SK-N-MC (cell line): Measurements from ENCODE around the gene LRFN2.

Experiments
- DNase-seq: peaks from one replicate; pipeline ENCODE4 v3.0.0-alpha.2; 2011; ENCODE audit warnings: low read depth, low spot score
- H3K27ac ChIP-seq: fragments of 200-600 bp; sonication (generic); 2 replicates; pipeline ENCODE4 v1.5.1; 2016; ENCODE audit warnings: mixed run types
- H3K36me3 ChIP-seq: fragments of 200-600 bp; sonication (generic); 2 replicates; pipeline ENCODE4 v1.6.1; 2017; ENCODE audit warnings: antibody characterized with exemption, low read length, mixed read lengths; ENCODE audit not compliant: insufficient read depth
- H3K4me3 ChIP-seq: fragments of 200-600 bp; sonication (generic); 2 replicates; pipeline ENCODE4 v1.5.1; 2016
- H3K9ac ChIP-seq: fragments of 200-600 bp; sonication (generic); 2 replicates; pipeline ENCODE4 v1.8.0; 2017; ENCODE audit warnings: mixed run types, mixed read lengths; ENCODE audit not compliant: insufficient read length
- H3K9me3 ChIP-seq: fragments of 200-600 bp; sonication (generic); 2 replicates; pipeline ENCODE4 v1.6.1; 2017; ENCODE audit warnings: low read depth, mild to moderate bottlenecking, antibody characterized with exemption, low read length, moderate library complexity, mixed read lengths
- EZH2 ChIP-seq: fragments of 200-600 bp; sonication (generic); IDR thresholded peaks from one replicate; pipeline ENCODE4 v1.6.1; 2017; ENCODE audit warnings: antibody characterized with exemption
- FOXP2 ChIP-seq: optimal IDR thresholded peaks from 2 replicates; pipeline ENCODE3; 2011; ENCODE audit warnings: mild to moderate bottlenecking, moderate library complexity; ENCODE audit not compliant: insufficient read depth; ENCODE audit errors: extremely low read length, control extremely low read depth
- POLR2AphosphoS5 ChIP-seq: IDR thresholded peaks from 2 replicates; pipeline ENCODE4 v1.6.1; 2012; ENCODE audit warnings: mild to moderate bottlenecking, low read depth, low read length, borderline replicate concordance

LRFN2 gene

DNA sequence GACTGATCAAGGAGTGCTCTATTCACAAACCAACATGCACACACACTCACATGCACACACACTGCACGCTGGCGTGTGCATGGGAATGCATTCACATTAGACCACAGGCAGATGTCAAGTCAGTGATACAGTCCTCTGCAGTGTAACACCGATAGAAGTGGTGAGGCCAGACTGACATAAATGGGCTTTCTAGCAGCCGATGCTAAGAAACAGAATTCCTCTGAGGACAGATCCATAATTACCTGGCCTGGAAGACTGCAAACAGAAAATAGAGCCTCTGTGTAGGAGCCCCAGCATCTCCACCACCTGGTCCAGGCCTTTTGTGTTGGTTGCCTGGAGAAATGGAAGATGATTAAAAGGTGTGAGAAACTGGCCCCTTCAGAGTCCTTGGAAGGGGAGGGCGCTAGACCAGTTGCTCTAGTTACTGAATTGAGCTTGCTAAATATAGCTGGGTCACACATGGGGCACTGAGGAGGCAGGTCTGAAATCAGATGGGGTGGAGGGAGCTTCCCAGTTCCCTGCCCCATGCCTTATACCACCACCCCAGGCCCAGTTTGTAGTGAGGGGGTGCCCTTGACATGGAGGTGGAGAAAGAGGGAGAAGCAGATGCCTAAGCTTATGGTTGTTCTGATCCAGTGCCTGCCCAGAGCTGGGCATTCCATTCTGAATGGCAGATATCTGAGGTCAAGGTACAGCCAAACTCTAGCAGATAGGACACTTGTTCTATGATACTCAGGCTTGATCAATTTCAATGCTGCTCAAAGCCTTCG is 233.8 kb downstream of the LRFN2 start:
- Histone ChIP-seq H3K9ac (no peak overlapping the region), H3K9me3 (no peaks in the 10 kb centered on the region), H3K27ac (no peak overlapping the region), H3K36me3 (no peaks in the 10 kb centered on the region), H3K4me3 (no peak overlapping the region)
- TF ChIP-seq FOXP2 (no peak), EZH2 (no peak), POLR2AphosphoS5 (no peak)
- DNase-seq, result no peak

DNA sequence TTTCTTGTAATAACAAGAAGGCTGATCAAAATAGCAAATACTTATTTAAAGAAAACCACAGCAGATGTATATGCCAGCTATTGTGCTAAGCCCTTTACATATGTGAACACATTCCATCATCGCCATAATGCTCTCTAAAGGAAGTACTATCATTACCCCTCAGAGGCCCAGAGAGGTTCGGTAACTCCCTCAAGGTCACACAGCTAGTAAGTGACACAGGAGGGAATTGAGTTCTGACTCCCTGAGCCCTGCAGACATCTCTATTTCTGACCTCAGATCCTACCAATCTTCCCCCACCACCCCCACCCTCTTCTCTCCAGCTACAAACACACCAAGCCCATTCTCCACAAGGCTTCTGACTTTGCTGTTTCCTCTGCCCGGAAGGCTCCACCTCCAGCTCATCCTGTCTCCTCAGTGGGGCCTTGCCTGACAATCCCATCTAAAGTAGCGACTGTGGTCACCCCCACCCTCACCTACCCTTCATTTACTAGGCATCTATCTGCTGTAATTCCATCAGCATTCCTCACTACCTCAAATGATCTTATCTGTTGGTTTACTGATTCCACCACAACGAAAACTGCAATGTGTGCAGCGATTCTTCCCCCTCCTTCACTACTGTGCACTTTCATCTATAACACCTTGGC is 234.5 kb downstream of the LRFN2 start:
- Histone ChIP-seq H3K4me3 (no peak overlapping the region), H3K27ac (no peak overlapping the region), H3K36me3 (no peaks in the 10 kb centered on the region), H3K9me3 (no peaks in the 10 kb centered on the region), H3K9ac (no peak overlapping the region)
- TF ChIP-seq EZH2 (no peak), FOXP2 (no peak), POLR2AphosphoS5 (no peak)
- DNase-seq, result no peak

DNA sequence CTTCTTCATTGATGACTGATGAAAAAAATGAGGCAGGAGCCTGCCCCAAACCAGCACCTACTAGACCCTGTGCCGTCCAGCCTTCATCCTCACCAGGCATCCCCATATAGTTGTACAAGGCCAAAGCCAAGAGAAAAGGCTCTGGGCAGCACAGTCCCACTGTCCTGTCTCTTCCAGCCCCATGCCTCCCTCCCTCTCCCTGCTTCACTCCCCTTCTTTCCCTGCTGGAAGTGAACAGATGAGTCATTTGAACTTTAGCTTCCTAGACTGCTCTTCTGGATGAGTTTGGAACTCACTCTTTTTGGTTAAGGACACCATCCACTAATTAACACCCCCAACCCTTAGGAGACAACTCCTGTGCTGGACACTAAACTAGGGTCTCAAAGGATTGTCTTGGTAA is 235.2 kb downstream of the LRFN2 start:
- no peak overlapping the region for H3K9ac ChIP-seq
- DNase-seq, result no peak
- H3K27ac ChIP-seq, result no peak overlapping the region
- no peaks in the 10 kb centered on the region for H3K9me3 ChIP-seq
- H3K36me3 ChIP-seq, result no peaks in the 10 kb centered on the region
- no peak overlapping the region for H3K4me3 ChIP-seq
- no peak for TF ChIP-seq EZH2
- no peak for TF ChIP-seq FOXP2
- TF ChIP-seq POLR2AphosphoS5, result no peak

DNA sequence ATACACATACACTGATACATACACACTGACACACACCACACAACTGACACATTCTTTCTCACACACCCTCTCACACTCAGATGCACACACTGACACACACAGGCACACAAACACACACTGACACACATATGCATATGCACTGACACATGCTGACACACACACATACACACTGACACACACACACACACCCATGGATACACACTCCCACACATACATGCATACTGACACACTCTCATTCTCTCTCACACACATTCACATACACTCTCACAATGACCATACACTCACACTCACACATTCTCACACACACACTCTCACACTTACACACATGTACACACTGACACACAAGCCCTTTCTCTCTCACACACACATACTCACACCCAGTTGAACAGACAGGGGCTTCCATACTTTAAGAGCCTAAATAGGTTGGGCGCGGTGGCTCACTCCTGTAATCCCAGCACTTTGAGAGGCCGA is 236.4 kb downstream of the LRFN2 start:
- no peak for TF ChIP-seq POLR2AphosphoS5
- H3K4me3 ChIP-seq, result no peak overlapping the region
- H3K27ac ChIP-seq, result no peak overlapping the region
- DNase-seq, result no peak
- no peaks in the 10 kb centered on the region for H3K36me3 ChIP-seq
- H3K9ac ChIP-seq, result no peak overlapping the region
- H3K9me3 ChIP-seq, result no peaks in the 10 kb centered on the region

DNA sequence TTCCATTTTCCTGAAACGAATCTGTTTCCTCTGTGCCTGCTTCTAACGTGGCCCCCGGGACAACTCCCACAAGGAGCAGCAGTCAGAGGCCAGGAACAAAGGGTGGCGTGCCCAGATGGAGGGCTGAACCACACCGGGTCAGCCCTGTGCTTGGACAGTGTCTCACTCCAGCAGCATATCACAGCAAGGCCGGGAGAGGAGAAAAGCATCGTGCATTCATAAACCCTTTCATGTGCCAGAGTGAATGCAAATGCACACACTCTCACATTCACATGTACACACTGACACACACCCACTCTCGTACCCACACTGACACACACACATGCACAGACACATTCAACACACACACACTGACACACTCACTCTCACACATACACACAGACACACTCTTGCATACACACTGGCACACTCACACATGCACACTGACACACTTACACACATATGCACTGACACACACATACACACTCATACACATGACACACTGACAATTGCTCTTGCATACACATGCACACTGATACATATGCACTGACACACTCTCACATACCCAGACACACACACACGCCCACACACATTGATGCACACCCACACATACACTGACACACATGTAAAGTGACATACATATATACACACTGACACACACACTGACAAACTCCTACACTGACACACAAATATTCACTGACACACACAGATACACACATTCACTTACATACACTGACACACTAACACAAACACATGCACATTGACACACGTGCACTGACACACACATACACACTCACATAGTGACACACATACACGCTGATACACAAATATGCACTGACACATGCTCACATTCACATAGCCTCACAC is 237.0 kb downstream of the LRFN2 start:
- H3K4me3 ChIP-seq, result no peak overlapping the region
- no peak overlapping the region for H3K27ac ChIP-seq
- no peak overlapping the region for H3K9ac ChIP-seq
- no peaks in the 10 kb centered on the region for H3K9me3 ChIP-seq
- no peak for TF ChIP-seq EZH2
- no peak for TF ChIP-seq POLR2AphosphoS5
- no peak for TF ChIP-seq FOXP2
- no peaks in the 10 kb centered on the region for H3K36me3 ChIP-seq
- no peak for DNase-seq

DNA sequence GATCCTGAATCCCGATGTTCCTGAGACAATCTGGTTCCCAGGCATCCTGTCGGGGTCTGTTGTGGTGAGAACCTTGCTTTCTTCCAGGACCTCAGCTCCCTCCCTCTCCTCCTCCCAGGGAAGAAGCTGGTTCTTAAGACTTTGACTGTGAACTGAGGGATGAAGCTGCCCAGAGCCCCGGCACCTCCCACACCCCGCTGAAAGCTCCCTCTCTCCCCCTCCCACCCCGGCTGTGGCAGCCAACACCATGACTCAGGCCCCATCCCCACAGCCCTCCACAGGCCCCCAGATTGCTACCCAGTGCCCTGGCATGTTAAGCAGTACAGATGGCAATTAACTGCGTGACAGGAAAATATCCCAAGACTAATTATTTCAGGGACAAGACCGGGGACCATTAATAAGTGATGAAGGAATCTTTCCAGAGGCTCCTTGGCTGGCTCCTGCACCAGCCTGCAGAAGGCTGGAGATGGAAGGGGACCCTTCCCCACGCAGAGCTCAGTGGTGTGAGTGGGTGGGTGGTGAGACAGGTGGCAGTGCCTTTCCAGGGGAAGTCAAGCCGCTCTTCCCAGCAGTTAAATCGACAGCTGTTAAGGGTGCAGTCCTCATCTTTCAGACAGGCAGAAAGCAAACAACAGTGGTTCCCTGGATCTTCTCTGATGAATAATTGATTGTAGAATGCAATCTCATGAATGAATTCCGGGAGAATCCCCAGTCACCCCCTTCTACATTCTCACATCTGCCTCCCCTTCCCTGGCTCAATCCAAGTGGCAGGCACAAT is 237.9 kb downstream of the LRFN2 start:
- TF ChIP-seq EZH2 (no peak), FOXP2 (no peak), POLR2AphosphoS5 (no peak)
- no peak overlapping the region for H3K27ac ChIP-seq
- H3K4me3 ChIP-seq, result no peak overlapping the region
- H3K9me3 ChIP-seq, result no peaks in the 10 kb centered on the region
- no peak overlapping the region for H3K9ac ChIP-seq
- no peaks in the 10 kb centered on the region for H3K36me3 ChIP-seq
- no peak for DNase-seq

DNA sequence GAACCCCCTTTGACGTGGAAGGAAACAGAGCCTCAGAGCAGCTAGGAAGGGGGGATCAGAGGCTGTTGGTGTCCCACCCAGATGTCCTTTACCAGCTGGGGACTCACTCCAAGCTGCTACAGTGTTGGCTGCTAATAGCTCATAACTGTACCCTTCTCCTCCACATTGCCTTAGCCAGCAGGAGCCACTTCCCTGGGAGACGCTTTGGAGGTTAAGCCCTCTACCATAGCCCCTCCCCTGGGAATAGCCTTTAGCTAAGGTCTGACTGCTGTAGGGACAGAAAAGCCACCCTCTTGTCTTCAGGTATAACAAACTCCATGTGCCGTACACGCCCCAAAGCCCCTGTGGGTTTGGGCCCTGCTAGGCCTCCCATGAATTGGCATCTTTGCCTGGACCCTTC is 238.6 kb downstream of the LRFN2 start:
- no peaks in the 10 kb centered on the region for H3K36me3 ChIP-seq
- no peak for DNase-seq
- H3K9ac ChIP-seq, result no peak overlapping the region
- TF ChIP-seq FOXP2 (no peak), POLR2AphosphoS5 (no peak), EZH2 (no peak)
- H3K9me3 ChIP-seq, result no peaks in the 10 kb centered on the region
- no peak overlapping the region for H3K27ac ChIP-seq
- H3K4me3 ChIP-seq, result no peak overlapping the region

DNA sequence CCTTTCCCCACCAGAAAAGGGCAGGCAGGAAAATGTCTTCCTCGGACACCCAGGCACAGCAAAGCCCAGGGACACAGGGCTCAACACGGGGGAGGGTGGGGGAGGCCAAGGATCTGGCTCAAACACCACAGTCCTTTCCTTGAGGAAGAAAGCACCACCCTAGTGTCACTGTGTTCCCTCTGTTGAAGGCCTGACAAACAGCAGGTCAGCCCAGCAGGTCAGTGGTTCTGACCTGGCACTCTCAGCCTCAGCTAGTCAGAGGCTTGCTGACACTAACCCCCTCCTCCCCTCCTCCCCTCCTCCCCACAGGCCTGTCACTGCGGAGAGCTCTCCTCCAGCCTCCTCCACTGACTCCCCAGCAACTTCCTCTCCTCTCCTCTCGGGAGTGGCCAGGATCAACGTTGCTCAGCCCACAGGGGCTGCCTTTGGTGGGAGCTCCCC is 239.6 kb downstream of the LRFN2 start:
- Histone ChIP-seq H3K4me3 (no peak overlapping the region), H3K9ac (no peak overlapping the region), H3K36me3 (no peaks in the 10 kb centered on the region), H3K9me3 (no peaks in the 10 kb centered on the region), H3K27ac (no peak overlapping the region)
- no peak for TF ChIP-seq FOXP2
- no peak for TF ChIP-seq EZH2
- TF ChIP-seq POLR2AphosphoS5, result no peak
- DNase-seq, result no peak
